PC-3 (cell line): ENCODE data around the gene HS3ST5. TPM values are rescaled to one million over a fixed set of nuclear protein-coding genes. Genes with fewer than 3 reads are reported as not detected.
A peak's percentile ranks its signal among the peaks of the same experiment; 100 is the strongest.

ENCODE experiments used
- ATAC-seq: fragments of 200-7000 bp; cut with Tn5 transposase; 2 replicates; pipeline ENCODE4 v1.9.1; 2020; ENCODE audit warnings: mild to moderate bottlenecking, moderate library complexity
- BruUV-seq: library from RNA; stranded (reverse); fragments of 400-500 nt; replicated peaks from 2 replicates; lab custom pipeline; 2021; lab: Mats Ljungman, UMichigan
- CTCF ChIA-PET: fragments of 300-600 bp; sonication (Branson Sonifier 250); formaldehyde crosslinking; loops from one replicate; lab custom pipeline; 2022; ENCODE audit warnings: antibody characterized with exemption; lab: Charles Lee
- POLR2A ChIA-PET: fragments of 300-600 bp; sonication (Branson Sonifier 250); formaldehyde crosslinking; loops from one replicate; lab custom pipeline; 2022; ENCODE audit warnings: antibody characterized with exemption; ENCODE audit not compliant: unreplicated experiment; lab: Charles Lee
- DNase-seq: peaks from one replicate; pipeline ENCODE4 v3.0.0-alpha.2; 2015
- H2AFZ ChIP-seq: fragments of 300-600 bp; sonication (generic); 2 replicates; pipeline ENCODE4 v1.6.0; 2016; ENCODE audit warnings: antibody characterized with exemption, low read length
- H3F3A ChIP-seq: fragments of 300-600 bp; sonication (generic); one replicate; pipeline ENCODE4 v1.6.0; 2017; ENCODE audit warnings: antibody characterized with exemption, low read length, control low read depth, mild to moderate bottlenecking; ENCODE audit not compliant: unreplicated experiment
- H3K27ac ChIP-seq: fragments of 300-600 bp; sonication (generic); 2 replicates; pipeline ENCODE4 v1.5.1; 2016; ENCODE audit warnings: mild to moderate bottlenecking, low read length
- H3K27me3 ChIP-seq: fragments of 300-600 bp; sonication (generic); 2 replicates; pipeline ENCODE4 v1.6.1; 2016; ENCODE audit warnings: low read length, mixed read lengths
- H3K36me3 ChIP-seq: fragments of 300-600 bp; sonication (generic); 2 replicates; pipeline ENCODE4 v1.6.1; 2016; ENCODE audit warnings: low read depth, mixed run types, low read length, mixed read lengths
- H3K4me1 ChIP-seq: fragments of 300-600 bp; sonication (generic); 2 replicates; pipeline ENCODE4 v1.5.1; 2016; ENCODE audit warnings: low read length; ENCODE audit not compliant: insufficient read depth
- H3K4me2 ChIP-seq: fragments of 300-600 bp; sonication (generic); 2 replicates; pipeline ENCODE4 v1.6.0; 2016; ENCODE audit warnings: low read length
- H3K4me3 ChIP-seq: fragments of 300-600 bp; sonication (generic); 2 replicates; pipeline ENCODE4 v1.5.1; 2016; ENCODE audit warnings: mild to moderate bottlenecking, low read length, mixed read lengths
- H3K79me2 ChIP-seq: fragments of 300-600 bp; sonication (generic); 2 replicates; pipeline ENCODE4 v1.6.1; 2017; ENCODE audit warnings: low read length, mixed read lengths
- H3K9ac ChIP-seq: fragments of 300-600 bp; sonication (generic); 2 replicates; pipeline ENCODE4 v1.6.0; 2016; ENCODE audit warnings: mild to moderate bottlenecking, low read length
- H3K9me2 ChIP-seq: fragments of 300-600 bp; sonication (generic); replicated peaks from 2 replicates; pipeline ENCODE4 v1.6.1; 2016; ENCODE audit warnings: mixed run types, low read length, mixed read lengths
- H3K9me3 ChIP-seq: fragments of 300-600 bp; sonication (generic); 2 replicates; pipeline ENCODE4 v1.6.1; 2016; ENCODE audit warnings: low read length, mixed read lengths
- H4K20me1 ChIP-seq: fragments of 300-600 bp; sonication (generic); 2 replicates; pipeline ENCODE4 v1.6.1; 2016; ENCODE audit warnings: low read length, mixed read lengths
- CTCF ChIP-seq: fragments of 300-600 bp; sonication (generic); conservative IDR thresholded peaks from 2 replicates; pipeline ENCODE4 v1.5.1; 2017; ENCODE audit warnings: antibody characterized with exemption, low read depth, mild to moderate bottlenecking, low read length
- EZH2 ChIP-seq: fragments of 300-600 bp; sonication (generic); IDR thresholded peaks from one replicate; pipeline ENCODE4 v1.6.1; 2017; ENCODE audit warnings: antibody characterized with exemption, mild to moderate bottlenecking, low read length; ENCODE audit not compliant: unreplicated experiment
- EZH2phosphoT487 ChIP-seq: fragments of 300-600 bp; sonication (generic); IDR thresholded peaks from 2 replicates; pipeline ENCODE4 v1.6.1; 2018; ENCODE audit warnings: mild to moderate bottlenecking, antibody characterized with exemption, low read length, borderline replicate concordance
- intact Hi-C: fragments of 100-400 bp; cut with micrococcal nuclease; formaldehyde crosslinking; loops from 2 replicates; pipeline ENCODE4 v1.9.0; 2023
- total RNA-seq: library from RNA; depleted of rRNA; stranded (reverse); fragments of >200 nt; gene quantifications from 2 replicates; pipeline ENCODE4 v1.2.3, GENCODE V29; 2014

Gene HS3ST5
- total RNA-seq, 1 experiment from 2014 or later: 1.2 TPM

DNA sequence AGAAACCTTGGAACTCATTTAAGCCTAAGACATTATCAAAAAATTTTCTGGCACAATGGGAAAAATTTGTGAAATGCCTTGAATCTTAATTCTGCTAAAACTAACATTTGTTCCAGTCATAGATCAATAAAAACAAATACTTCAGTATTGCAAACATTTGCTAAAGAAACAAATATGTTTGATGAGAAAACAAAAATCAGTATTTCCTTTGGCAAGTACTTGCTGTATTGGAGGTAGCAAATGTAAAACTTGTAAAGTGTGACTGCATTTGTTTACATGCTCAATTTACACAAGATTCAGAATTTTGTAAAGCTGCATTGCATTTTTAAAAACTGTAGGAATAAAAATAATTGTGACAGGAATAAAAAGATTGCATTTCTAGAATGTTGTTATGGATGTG lies 183.1 kb downstream of the HS3ST5 start:
- ATAC-seq (peak; percentile 35; the same call in 1 of the 2 replicates), DNase-seq (no peak)
- no TSS peak for BruUV-seq
- H4K20me1 ChIP-seq: no peaks in the 10 kb centered on the region
- H3K4me1 ChIP-seq: no peaks in the 10 kb centered on the region
- H3K79me2 ChIP-seq: no peaks in the 10 kb centered on the region
- CTCF ChIA-PET: no interaction called here
- H3K9me2 ChIP-seq: no peaks in the 10 kb centered on the region
- no peak overlapping the region for H2AFZ ChIP-seq
- intact Hi-C loops: no loop called here
- TF ChIP-seq EZH2phosphoT487 (no peak), CTCF (no peak), EZH2 (no peak)
- no peaks in the 10 kb centered on the region for H3K36me3 ChIP-seq
- H3K27ac ChIP-seq: no peak overlapping the region
- H3K9me3 ChIP-seq: no peaks in the 10 kb centered on the region
- POLR2A ChIA-PET: no interaction called here
- no peaks in the 10 kb centered on the region for H3K27me3 ChIP-seq
- no peak overlapping the region for H3K9ac ChIP-seq
- no peaks in the 10 kb centered on the region for H3F3A ChIP-seq
- H3K4me3 ChIP-seq: no peak overlapping the region
- H3K4me2 ChIP-seq: no peak overlapping the region

- ATAC-seq (peak; percentile 46), DNase-seq (no peak)
- H3K79me2 ChIP-seq: no peaks in the 10 kb centered on the region
- no peak overlapping the region for H3K27ac ChIP-seq
- no peaks in the 10 kb centered on the region for H3K9me2 ChIP-seq
- TF ChIP-seq CTCF: no peak
- TF ChIP-seq EZH2: no peak
- no peak for TF ChIP-seq EZH2phosphoT487
- no peaks in the 10 kb centered on the region for H3K27me3 ChIP-seq
- H4K20me1 ChIP-seq: no peaks in the 10 kb centered on the region
- no peaks in the 10 kb centered on the region for H3K9me3 ChIP-seq
- H3K9ac ChIP-seq: no peak overlapping the region
- ChIA-PET POLR2A (no interaction called here), CTCF (no interaction called here)
- H3K4me1 ChIP-seq: no peaks in the 10 kb centered on the region
- intact Hi-C loops: no loop called here
- no peaks in the 10 kb centered on the region for H3K36me3 ChIP-seq
- H3K4me2 ChIP-seq: no peak overlapping the region
- no TSS peak for BruUV-seq
- no peaks in the 10 kb centered on the region for H3F3A ChIP-seq
- H2AFZ ChIP-seq: no peak overlapping the region
- no peak overlapping the region for H3K4me3 ChIP-seq
These were observed 183.8 kb downstream of the HS3ST5 start for GRCh38 chr6:114158838-114159694.

DNA sequence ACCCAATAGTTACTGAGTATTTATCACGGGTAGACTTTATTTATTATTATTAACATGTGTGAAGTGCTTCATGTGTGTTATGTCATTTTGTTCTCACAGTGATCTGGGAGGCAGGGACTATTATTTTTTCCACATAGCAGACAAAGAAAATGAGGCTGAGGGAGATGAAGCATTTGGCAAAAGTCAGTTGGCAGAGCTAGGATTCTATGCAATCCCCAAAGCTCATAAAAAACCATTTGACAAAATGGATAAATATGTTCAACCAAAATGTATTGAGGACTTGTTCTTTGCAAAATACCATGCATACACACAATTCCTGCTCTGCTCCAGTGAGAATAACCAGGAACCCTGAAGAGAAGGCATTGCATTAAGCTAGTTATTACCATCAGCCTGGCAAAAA lies 184.4 kb downstream of the HS3ST5 start:
- no peak overlapping the region for H3K9ac ChIP-seq
- H3K36me3 ChIP-seq: no peaks in the 10 kb centered on the region
- DNase-seq: no peak
- intact Hi-C loops: no loop called here
- H2AFZ ChIP-seq: no peak overlapping the region
- H3K9me3 ChIP-seq: no peaks in the 10 kb centered on the region
- no peak for TF ChIP-seq EZH2
- TF ChIP-seq CTCF: no peak
- TF ChIP-seq EZH2phosphoT487: no peak
- no peaks in the 10 kb centered on the region for H3K27me3 ChIP-seq
- H3K79me2 ChIP-seq: no peaks in the 10 kb centered on the region
- H3F3A ChIP-seq: no peaks in the 10 kb centered on the region
- no peak overlapping the region for H3K4me3 ChIP-seq
- H4K20me1 ChIP-seq: no peaks in the 10 kb centered on the region
- no peaks in the 10 kb centered on the region for H3K4me1 ChIP-seq
- no peak overlapping the region for H3K27ac ChIP-seq
- no peak for ATAC-seq
- BruUV-seq: no TSS peak
- ChIA-PET CTCF (no interaction called here), POLR2A (no interaction called here)
- no peaks in the 10 kb centered on the region for H3K9me2 ChIP-seq
- H3K4me2 ChIP-seq: no peak overlapping the region
